Uterus (tissue), 4 donors: ENCODE measurements around the gene CES3. TPM values are rescaled to one million over a fixed set of nuclear protein-coding genes. Genes with fewer than 3 reads are reported as not detected.

ENCODE experiments used
- DNase-seq, 2 donors: peaks; one replicate each; pipeline ENCODE4 v3.0.0-alpha.2; 2019 to 2020
- H3K27ac ChIP-seq, 2 donors: fragments of 200-600 bp; sonication (generic); 1 replicate in 1 of 2; 2 replicates in 1 of 2; pipeline ENCODE4 v1.5.1; 2016 to 2018
- H3K27me3 ChIP-seq, 2 donors: fragments of 200-600 bp; sonication (generic); one replicate each; pipeline ENCODE4 v1.5.1; 2018 to 2019; ENCODE audit warnings: control low read depth in 1 of 2
- H3K36me3 ChIP-seq, 2 donors: fragments of 200-600 bp; sonication (generic); one replicate each; pipeline ENCODE4 v1.5.1; 2019; ENCODE audit warnings: control low read depth in 1 of 2
- H3K4me1 ChIP-seq, 2 donors: fragments of 200-600 bp; sonication (generic); one replicate each; pipeline ENCODE4 v1.5.1; 2018 to 2019; ENCODE audit warnings: control low read depth in 1 of 2
- H3K4me3 ChIP-seq, 2 donors: fragments of 200-600 bp; sonication (generic); 1 replicate in 1 of 2; 2 replicates in 1 of 2; pipeline ENCODE4 v1.5.1; 2018 to 2019; ENCODE audit warnings: mild to moderate bottlenecking in 1 of 2
- H3K9me3 ChIP-seq, 2 donors: fragments of 200-600 bp; sonication (generic); one replicate each; pipeline ENCODE4 v1.5.1; 2019; ENCODE audit warnings: control low read depth in 1 of 2
- CTCF ChIP-seq, 4 experiments: fragments of 200-600 bp in 2 of 4; fragments of 450-650 bp in 2 of 4; sonication (generic) in 2 of 4; IDR thresholded peaks; one replicate each; pipeline ENCODE4 v1.5.1; 2016 to 2019; ENCODE audit warnings: antibody characterized with exemption in 4 of 4, mild to moderate bottlenecking in 2 of 4, moderate library complexity in 1 of 4
- POLR2A ChIP-seq, 2 donors: fragments of 450-650 bp; IDR thresholded peaks; one replicate each; pipeline ENCODE4 v1.6.1; 2016; ENCODE audit warnings: antibody characterized with exemption in 2 of 2, mild to moderate bottlenecking in 1 of 2, moderate library complexity in 1 of 2
- intact Hi-C: fragments of 100-400 bp; cut with DNase I; formaldehyde crosslinking; loops from one replicate; pipeline ENCODE4 v1.15.1; 2023; ENCODE audit warnings: low total_unique reads
- total RNA-seq, 4 donors: library from RNA; depleted of rRNA in 3 of 4; stranded (reverse); fragments of >200 nt in 3 of 4; gene quantifications; one replicate each; pipeline versions ENCODE4 v1.1.0 to v1.2.4, GENCODE V29; 2014 to 2023
- donor health status: DM: yes; HTN: yes; CAD: no.

CES3 gene
- total RNA-seq, 4 donors from 2014 or later = 0.51 to 2.8 (median 0.86) TPM

GRCh38 chr16:67017810-67018488 is 56.9 kb downstream of the CES3 start:
- H3K27ac ChIP-seq = no peak overlapping the region
- DNase-seq = peak; percentile 40 to 43
- no peak overlapping the region for H3K4me3 ChIP-seq
- H3K4me1 ChIP-seq = peaks cover 0 to 8% of the 10 kb centered on the region in 2 donors
- H3K36me3 ChIP-seq = no peaks in the 10 kb centered on the region
- H3K27me3 ChIP-seq = no peaks in the 10 kb centered on the region
- TF ChIP-seq POLR2A (IDR thresholded peaks at IDR 0.05) (no peak), CTCF (IDR thresholded peaks at IDR 0.05) (peak; percentile 35 to 59 (median 44))
- H3K9me3 ChIP-seq = no peaks in the 10 kb centered on the region
- intact Hi-C loops = no loop called here

- peak; percentile 1 to 8 for DNase-seq
- no peaks in the 10 kb centered on the region for H3K36me3 ChIP-seq
- H3K4me1 ChIP-seq = no peaks in the 10 kb centered on the region
- H3K9me3 ChIP-seq = no peaks in the 10 kb centered on the region
- no peaks in the 10 kb centered on the region for H3K27me3 ChIP-seq
- TF ChIP-seq POLR2A (IDR thresholded peaks at IDR 0.05) (no peak), CTCF (IDR thresholded peaks at IDR 0.05) (no peak)
- no peak overlapping the region for H3K4me3 ChIP-seq
- intact Hi-C loops = no loop called here
- H3K27ac ChIP-seq = no peak overlapping the region
Measured at GRCh38 chr16:67019171-67019570, 58.1 kb downstream of the CES3 start.

- Histone ChIP-seq H3K36me3 (no peaks in the 10 kb centered on the region), H3K27ac (no peak overlapping the region), H3K4me3 (no peak overlapping the region), H3K9me3 (no peaks in the 10 kb centered on the region), H3K4me1 (no peaks in the 10 kb centered on the region), H3K27me3 (no peaks in the 10 kb centered on the region)
- no peak for TF ChIP-seq POLR2A (IDR thresholded peaks at IDR 0.05)
- no peak for TF ChIP-seq CTCF (IDR thresholded peaks at IDR 0.05)
- intact Hi-C loops = no loop called here
- DNase-seq = no peak
Measured at GRCh38 chr16:67021321-67021720, 60.3 kb downstream of the CES3 start.

- Histone ChIP-seq H3K4me1 (no peaks in the 10 kb centered on the region), H3K36me3 (no peaks in the 10 kb centered on the region), H3K27me3 (no peaks in the 10 kb centered on the region), H3K27ac (peak overlapping the region; percentile 0 to 41), H3K4me3 (no peak overlapping the region), H3K9me3 (no peaks in the 10 kb centered on the region)
- TF ChIP-seq CTCF (IDR thresholded peaks at IDR 0.05) = no peak
- TF ChIP-seq POLR2A (IDR thresholded peaks at IDR 0.05) = no peak
- intact Hi-C loops = no loop called here
- no peak for DNase-seq
Measured at GRCh38 chr16:67022531-67023214, 61.6 kb downstream of the CES3 start.

GRCh38 chr16:67023689-67024088 is 62.6 kb downstream of the CES3 start:
- no peaks in the 10 kb centered on the region for H3K9me3 ChIP-seq
- H3K27ac ChIP-seq = no peak overlapping the region
- H3K4me1 ChIP-seq = no peaks in the 10 kb centered on the region
- DNase-seq = no peak
- intact Hi-C loops = no loop called here
- H3K27me3 ChIP-seq = no peaks in the 10 kb centered on the region
- no peaks in the 10 kb centered on the region for H3K36me3 ChIP-seq
- TF ChIP-seq CTCF (IDR thresholded peaks at IDR 0.05) = no peak
- TF ChIP-seq POLR2A (IDR thresholded peaks at IDR 0.05) = no peak
- H3K4me3 ChIP-seq = no peak overlapping the region
